Stimulated activated CD8-positive, alpha-beta memory T cell treated with anti-CD3 and anti-CD28 coated beads, Interleukin-12 subunit alpha, Interleukin-12 subunit beta, amount 100 ng/mL, for 24 hours (primary cell): ENCODE results near the gene KCMF1.

Source experiments
- DNase-seq: peaks from one replicate; pipeline ENCODE4 v3.0.0-alpha.2; 2020; ENCODE audit errors: extremely low read depth

KCMF1 gene

GRCh38 chr2:85022232-85022631 is 51.3 kb downstream of the KCMF1 start:
- no peak for DNase-seq

GRCh38 chr2:85024372-85025047 is 53.5 kb downstream of the KCMF1 start:
- DNase-seq: no peak

- DNase-seq: no peak
Observed at GRCh38 chr2:85032621-85033020, 61.7 kb downstream of the KCMF1 start.

GRCh38 chr2:85033388-85033787 is 62.4 kb downstream of the KCMF1 start:
- no peak for DNase-seq

- no peak for DNase-seq
Observed at GRCh38 chr2:85034158-85034557, 63.2 kb downstream of the KCMF1 start.

GRCh38 chr2:85037622-85038021 is 66.7 kb downstream of the KCMF1 start:
- no peak for DNase-seq

- no peak for DNase-seq
Observed at GRCh38 chr2:85042330-85042729, 71.4 kb downstream of the KCMF1 start.

GRCh38 chr2:85048534-85048933 is 77.6 kb downstream of the KCMF1 start:
- DNase-seq: no peak

GRCh38 chr2:85049236-85049635 is 78.3 kb downstream of the KCMF1 start:
- DNase-seq: no peak

- DNase-seq: no peak
Observed at GRCh38 chr2:85053802-85054201, 82.8 kb downstream of the KCMF1 start.

- no peak for DNase-seq
Observed at GRCh38 chr2:85057226-85057962, 86.4 kb downstream of the KCMF1 start.

GRCh38 chr2:85061896-85062295 is 90.9 kb downstream of the KCMF1 start:
- DNase-seq: no peak

- DNase-seq: no peak
Observed at GRCh38 chr2:85062565-85062964, 91.6 kb downstream of the KCMF1 start.

- no peak for DNase-seq
Observed at GRCh38 chr2:85063981-85064599, 93.1 kb downstream of the KCMF1 start.

GRCh38 chr2:85064927-85065577 is 94.1 kb downstream of the KCMF1 start:
- no peak for DNase-seq

GRCh38 chr2:85066006-85066740 is 95.2 kb downstream of the KCMF1 start:
- DNase-seq: no peak

GRCh38 chr2:85066874-85067351 is 96.0 kb downstream of the KCMF1 start:
- DNase-seq: no peak

- no peak for DNase-seq
Observed at GRCh38 chr2:85071096-85071495, 100.1 kb downstream of the KCMF1 start.

- DNase-seq: no peak
Observed at GRCh38 chr2:85073033-85073432, 102.1 kb downstream of the KCMF1 start.

GRCh38 chr2:85076618-85077274 is 105.8 kb downstream of the KCMF1 start:
- DNase-seq: no peak

GRCh38 chr2:85077859-85078419 is 107.0 kb downstream of the KCMF1 start:
- no peak for DNase-seq
